GM13977 (cell line): ENCODE results near the gene TENT4A.

Experiments used
- DNase-seq: peaks from one replicate; pipeline ENCODE4 v3.0.0; 2012; ENCODE audit warnings: low spot score
- CTCF ChIP-seq: IDR thresholded peaks from 2 replicates; pipeline ENCODE4 v1.5.1; 2012; ENCODE audit warnings: mild to moderate bottlenecking, control low read depth; ENCODE audit not compliant: insufficient read depth; ENCODE audit errors: extremely low read depth, missing control alignments
- in situ Hi-C: fragments of 300-500 bp; cut with MboI; formaldehyde crosslinking; loops from one replicate; pipeline ENCODE4 v1.12.0; 2022; ENCODE audit warnings: low sequenced_read_pairs, low pct_unique_long_range_greater_than_20kb, mixed read lengths, inconsistent platforms; ENCODE audit not compliant: unreplicated experiment

The TENT4A gene

GRCh38 chr5:6715758-6716628 lies 2.8 kb downstream of the TENT4A start:
- in situ Hi-C loops: no loop called here
- DNase-seq: no peak
- TF ChIP-seq CTCF: no peak

- in situ Hi-C loops: no loop called here
- no peak for TF ChIP-seq CTCF
These were observed 3.5 kb downstream of the TENT4A start for GRCh38 chr5:6716629-6717149.

GRCh38 chr5:6717247-6717646 lies 4.0 kb downstream of the TENT4A start:
- TF ChIP-seq CTCF: no peak
- in situ Hi-C loops: no loop called here
- no peak for DNase-seq

More at GRCh38 chr5:6716629-6717149, 3.5 kb downstream of the TENT4A start:
- no peak for DNase-seq

GRCh38 chr5:6717687-6718086 lies 4.5 kb downstream of the TENT4A start:
- no peak for TF ChIP-seq CTCF
- in situ Hi-C loops: no loop called here
- no peak for DNase-seq

- DNase-seq: no peak
- in situ Hi-C loops: no loop called here
- TF ChIP-seq CTCF: no peak
These were observed 5.0 kb downstream of the TENT4A start for GRCh38 chr5:6718161-6718681.

- no peak for TF ChIP-seq CTCF
- DNase-seq: no peak
- in situ Hi-C loops: no loop called here
These were observed 5.5 kb downstream of the TENT4A start for GRCh38 chr5:6718718-6719117.
